Dermis blood vessel endothelial cell (primary cell): Measurements from ENCODE around the gene EMC9. TPM values are rescaled to one million over a fixed set of nuclear protein-coding genes. Genes with fewer than 3 reads are reported as not detected.
"Not testable (repeated sequence)": the region's sequence is repeated elsewhere in the genome, so short reads cannot be mapped to it uniquely, and the experiment has no call there.

Experiments used
- DNase-seq: peaks from one replicate; pipeline ENCODE4 v3.0.0; 2010
- total RNA-seq: library from RNA; depleted of rRNA; stranded (reverse); fragments of >200 nt; gene quantifications from 2 replicates; pipeline ENCODE4 v1.2.3, GENCODE V29; 2014

The EMC9 gene
- total RNA-seq, 1 donor from 2014 or later = 26.4 TPM

- DNase-seq = no peak
Observed at GRCh38 chr14:24106672-24107271, 34.6 kb downstream of the EMC9 start.

GRCh38 chr14:24105609-24106239 is 35.7 kb downstream of the EMC9 start:
- not testable (repeated sequence) for DNase-seq

- no peak for DNase-seq
Observed at GRCh38 chr14:24103451-24103850, 37.9 kb downstream of the EMC9 start.

- no peak for DNase-seq
Observed at GRCh38 chr14:24102357-24103048, 38.9 kb downstream of the EMC9 start.

GRCh38 chr14:24100982-24101494 is 40.4 kb downstream of the EMC9 start:
- no peak for DNase-seq

GRCh38 chr14:24100197-24100981 is 41.0 kb downstream of the EMC9 start:
- DNase-seq = no peak

GRCh38 chr14:24098927-24099813 is 42.2 kb downstream of the EMC9 start:
- no peak for DNase-seq

GRCh38 chr14:24098229-24098926 is 43.0 kb downstream of the EMC9 start:
- no peak for DNase-seq

- no peak for DNase-seq
Observed at GRCh38 chr14:24096545-24097181, 44.7 kb downstream of the EMC9 start.

GRCh38 chr14:24095271-24096068 is 45.9 kb downstream of the EMC9 start:
- DNase-seq = no peak

GRCh38 chr14:24094841-24095270 is 46.5 kb downstream of the EMC9 start:
- peak; percentile 18 for DNase-seq

- DNase-seq = peak; percentile 64
Observed at GRCh38 chr14:24093901-24094840, 47.2 kb downstream of the EMC9 start, which contains the start of gene PCK2. Gene PCK2, plus strand, starts transcription at chr14:24094311. Its CDS starts 95 bp downstream, at chr14:24094406.

GRCh38 chr14:24093207-24093900 is 48.0 kb downstream of the EMC9 start:
- DNase-seq = no peak

GRCh38 chr14:24092505-24093206 is 48.7 kb downstream of the EMC9 start:
- no peak for DNase-seq

GRCh38 chr14:24092110-24092504 is 49.3 kb downstream of the EMC9 start:
- no peak for DNase-seq

GRCh38 chr14:24089890-24090289 is 51.5 kb downstream of the EMC9 start:
- no peak for DNase-seq
